H1 (cell line): Measurements from ENCODE around the gene LAMC1. TPM values are rescaled to one million over a fixed set of nuclear protein-coding genes. Genes with fewer than 3 reads are reported as not detected.

Experiments
- CTCF ChIA-PET: fragments of 300-600 bp; sonication (Branson Sonifier 250); formaldehyde crosslinking; loops from one replicate; lab custom pipeline; 2021; ENCODE audit not compliant: partially characterized antibody; lab: Charles Lee
- POLR2A ChIA-PET: fragments of 300-600 bp; sonication (Branson Sonifier 250); formaldehyde crosslinking; loops from one replicate; lab custom pipeline; 2021; ENCODE audit warnings: inconsistent platforms; ENCODE audit not compliant: partially characterized antibody; lab: Charles Lee
- DNase-seq, 2 experiments: peaks; one replicate each; pipeline versions ENCODE4 v3.0.0 to v3.0.0-alpha.2; 2010 to 2022; ENCODE audit warnings: low spot score in 2 of 2, low read depth in 1 of 2, mixed read lengths in 1 of 2
- FAIRE-seq: peaks from 2 replicates; lab custom pipeline; 2011; peaks lifted over from hg19 to GRCh38; lab: Jason Lieb, UNC
- H2AFZ ChIP-seq: 2 replicates; pipeline ENCODE4 v1.8.1; 2012; ENCODE audit warnings: low read length, inconsistent platforms
- H2AK5ac ChIP-seq: 2 replicates; pipeline ENCODE4 v1.6.1; 2013; ENCODE audit warnings: low read depth, low read length
- H2BK120ac ChIP-seq: replicated peaks from 2 replicates; pipeline ENCODE3; 2013; ENCODE audit warnings: low read depth, low read length, inconsistent platforms
- H2BK12ac ChIP-seq: 2 replicates; pipeline ENCODE4 v1.6.1; 2013; ENCODE audit warnings: low read depth, low read length
- H2BK15ac ChIP-seq: 2 replicates; pipeline ENCODE4 v1.6.1; 2013; ENCODE audit warnings: low read length
- H2BK20ac ChIP-seq: 2 replicates; pipeline ENCODE4 v1.6.1; 2013; ENCODE audit warnings: low read length
- H2BK5ac ChIP-seq: 2 replicates; pipeline ENCODE4 v1.6.1; 2013; ENCODE audit warnings: low read depth, low read length
- H3K14ac ChIP-seq: 2 replicates; pipeline ENCODE4 v1.6.1; 2013; ENCODE audit warnings: inconsistent platforms; ENCODE audit not compliant: insufficient read length
- H3K18ac ChIP-seq: 2 replicates; pipeline ENCODE4 v1.6.1; 2013; ENCODE audit warnings: low read length; ENCODE audit errors: extremely low read depth
- H3K23ac ChIP-seq: 2 replicates; pipeline ENCODE4 v1.6.1; 2013; ENCODE audit warnings: inconsistent platforms; ENCODE audit not compliant: insufficient read length
- H3K23me2 ChIP-seq: 2 replicates; pipeline ENCODE4 v1.6.1; 2013; ENCODE audit warnings: low read depth, low read length
- H3K27ac ChIP-seq: 2 replicates; pipeline ENCODE4 v1.6.1; 2011; ENCODE audit warnings: low read depth, low read length, inconsistent platforms
- H3K27me3 ChIP-seq, 4 experiments: replicated peaks in 1 of 4; 1 replicate in 1 of 4; 2 replicates in 3 of 4; pipeline versions ENCODE4 v1.6.1 to v1.8.1; 2011 to 2013; ENCODE audit warnings: low read length in 3 of 4, mild to moderate bottlenecking in 3 of 4, inconsistent platforms in 2 of 4, mixed read lengths in 2 of 4, moderate library complexity in 1 of 4; ENCODE audit not compliant: control insufficient read depth in 3 of 4, insufficient read depth in 3 of 4; ENCODE audit errors: extremely low read depth in 1 of 4
- H3K36me3 ChIP-seq, 4 experiments: 2 replicates each; pipeline versions ENCODE4 v1.6.1 to v1.8.1; 2011 to 2013; ENCODE audit warnings: mild to moderate bottlenecking in 4 of 4, low read length in 3 of 4, moderate library complexity in 2 of 4, control low read depth in 1 of 4, inconsistent platforms in 1 of 4; ENCODE audit not compliant: insufficient read depth in 4 of 4, control insufficient read depth in 2 of 4
- H3K4ac ChIP-seq: replicated peaks from 2 replicates; pipeline ENCODE3; 2013; ENCODE audit warnings: low read length, low read depth, mixed read lengths, inconsistent platforms; ENCODE audit not compliant: insufficient read length
- H3K4me1 ChIP-seq, 4 experiments: replicated peaks in 1 of 4; 1 replicate in 1 of 4; 2 replicates in 3 of 4; pipeline versions ENCODE4 v1.6.1 to v1.8.1; 2011 to 2013; ENCODE audit warnings: low read length in 3 of 4, inconsistent platforms in 2 of 4, mixed read lengths in 1 of 4; ENCODE audit not compliant: insufficient read depth in 4 of 4, control insufficient read depth in 3 of 4
- H3K4me2 ChIP-seq, 2 experiments: 2 replicates each; pipeline versions ENCODE4 v1.6.1 to v1.8.1; 2011 to 2013; ENCODE audit warnings: low read depth in 2 of 2, low read length in 2 of 2, control low read depth in 1 of 2, inconsistent platforms in 1 of 2, mild to moderate bottlenecking in 1 of 2; ENCODE audit not compliant: insufficient read depth in 1 of 2
- H3K4me3 ChIP-seq, 4 experiments: fragments of 200-600, 300-600 bp in 1 of 4; sonication (generic), shearing (Covaris generic), sonication (Bioruptor Twin) in 1 of 4; 2 replicates each; pipeline versions ENCODE4 v1.5.1 to v1.8.1; 2011 to 2016; ENCODE audit warnings: low read length in 4 of 4, low read depth in 3 of 4, control low read depth in 2 of 4, inconsistent platforms in 2 of 4, mild to moderate bottlenecking in 2 of 4, mixed read lengths in 1 of 4, moderate library complexity in 1 of 4; ENCODE audit not compliant: insufficient read depth in 2 of 4; ENCODE audit errors: extremely low read depth in 1 of 4
- H3K56ac ChIP-seq: replicated peaks from 2 replicates; pipeline ENCODE3; 2013; ENCODE audit warnings: low read depth, mild to moderate bottlenecking, mixed read lengths, low read length, inconsistent platforms; ENCODE audit not compliant: insufficient read length
- H3K79me1 ChIP-seq: 2 replicates; pipeline ENCODE4 v1.6.1; 2013; ENCODE audit warnings: low read depth, low read length, control low read depth
- H3K79me2 ChIP-seq, 2 experiments: 2 replicates each; pipeline versions ENCODE4 v1.6.1 to v1.8.1; 2012 to 2013; ENCODE audit warnings: low read length in 2 of 2, mild to moderate bottlenecking in 2 of 2, inconsistent platforms in 1 of 2; ENCODE audit not compliant: insufficient read depth in 2 of 2, control insufficient read depth in 1 of 2
- H3K9ac ChIP-seq, 4 experiments: replicated peaks in 1 of 4; 1 replicate in 1 of 4; 2 replicates in 3 of 4; pipeline versions ENCODE4 v1.6.1 to v1.8.1; 2011 to 2013; ENCODE audit warnings: low read depth in 3 of 4, low read length in 3 of 4, control low read depth in 2 of 4, mild to moderate bottlenecking in 2 of 4, moderate library complexity in 2 of 4, inconsistent platforms in 1 of 4; ENCODE audit errors: extremely low read depth in 1 of 4
- H3K9me3 ChIP-seq, 2 experiments: 2 replicates each; pipeline versions ENCODE4 v1.6.1 to v1.8.1; 2012 to 2013; ENCODE audit warnings: mild to moderate bottlenecking in 2 of 2, moderate library complexity in 2 of 2, control low read depth in 1 of 2, inconsistent platforms in 1 of 2, low read depth in 1 of 2, low read length in 1 of 2, mixed read lengths in 1 of 2; ENCODE audit not compliant: insufficient read depth in 2 of 2
- H4K20me1 ChIP-seq, 2 experiments: replicated peaks in 1 of 2; 2 replicates each; pipeline versions ENCODE3 to v1.8.1; 2011 to 2013; ENCODE audit warnings: inconsistent platforms in 2 of 2, low read length in 2 of 2, mild to moderate bottlenecking in 1 of 2; ENCODE audit not compliant: insufficient read depth in 2 of 2, control insufficient read depth in 1 of 2
- H4K5ac ChIP-seq: 2 replicates; pipeline ENCODE4 v1.6.1; 2013; ENCODE audit warnings: low read length, low read depth, mixed read lengths, inconsistent platforms; ENCODE audit not compliant: insufficient read length
- H4K8ac ChIP-seq: 2 replicates; pipeline ENCODE4 v1.8.0; 2013; ENCODE audit warnings: mild to moderate bottlenecking, moderate library complexity, low read length, inconsistent platforms; ENCODE audit not compliant: insufficient read depth; ENCODE audit errors: extremely low read depth
- H4K91ac ChIP-seq: replicated peaks from 2 replicates; pipeline ENCODE3; 2013; ENCODE audit warnings: low read length, mixed read lengths, inconsistent platforms; ENCODE audit not compliant: insufficient read length
- CREB1 ChIP-seq: IDR thresholded peaks from 2 replicates; pipeline ENCODE4 v1.6.1; 2012; ENCODE audit warnings: inconsistent platforms
- CTCF ChIP-seq, 3 experiments: IDR thresholded peaks; 1 replicate in 2 of 3; 2 replicates in 1 of 3; pipeline versions ENCODE4 v1.5.1 to v1.6.1; 2011; ENCODE audit warnings: low read length in 3 of 3, mild to moderate bottlenecking in 3 of 3, inconsistent platforms in 2 of 3, low read depth in 1 of 3, moderate library complexity in 1 of 3; ENCODE audit not compliant: insufficient read depth in 1 of 3; ENCODE audit errors: control extremely low read depth in 1 of 3
- HDAC2 ChIP-seq, 2 experiments: fragments of 300-600 bp in 1 of 2; sonication (generic) in 1 of 2; IDR thresholded peaks; 2 replicates each; pipeline ENCODE4 v1.6.1; 2011 to 2012; ENCODE audit warnings: low read depth in 2 of 2, low read length in 2 of 2, mild to moderate bottlenecking in 2 of 2, moderate library complexity in 2 of 2, borderline replicate concordance in 1 of 2, inconsistent platforms in 1 of 2
- RBBP5 ChIP-seq: IDR thresholded peaks from 2 replicates; pipeline ENCODE4 v1.7.1; 2012; ENCODE audit warnings: low read depth, mild to moderate bottlenecking, inconsistent platforms, low read length, moderate library complexity, borderline replicate concordance
- RNF2 ChIP-seq: fragments of 200-900, 300-1000 bp; sonication (generic); IDR thresholded peaks from 2 replicates; pipeline ENCODE4 v1.7.1; 2016; ENCODE audit warnings: borderline replicate concordance, low read depth, mild to moderate bottlenecking, antibody characterized with exemption, low read length; ENCODE audit not compliant: poor library complexity, severe bottlenecking; ENCODE audit errors: missing control alignments
- SAP30 ChIP-seq: fragments of 300-600 bp; sonication (generic); IDR thresholded peaks from 2 replicates; pipeline ENCODE4 v1.7.1; 2012; ENCODE audit warnings: low read length, moderate library complexity, mild to moderate bottlenecking, inconsistent platforms; ENCODE audit not compliant: insufficient read depth, insufficient replicate concordance
- SUZ12 ChIP-seq: fragments of 200-600 bp; sonication (generic); IDR thresholded peaks from 2 replicates; pipeline ENCODE4 v1.6.1; 2012; ENCODE audit warnings: mild to moderate bottlenecking, inconsistent platforms, low read length, moderate library complexity, mixed read lengths
- WGBS, 2 experiments: shearing (Covaris generic) in 1 of 2; methylation state at CpG; one replicate each; pipeline versions ENCODE4 v1.1.6 to v1.1.7; 2013 to 2015; ENCODE audit warnings: low lambda C conversion rate in 2 of 2, mixed read lengths in 2 of 2, inconsistent platforms in 1 of 2, low coverage in 1 of 2, missing lambda C conversion rate in 1 of 2; ENCODE audit not compliant: insufficient replicate concordance in 2 of 2, insufficient coverage in 1 of 2, insufficient read length in 1 of 2; ENCODE audit errors: extremely low coverage in 1 of 2, missing lambda C conversion rate in 1 of 2; 5-methylcytosine and 5-hydroxymethylcytosine counted together
- polyA plus RNA-seq, 7 experiments: library from polyadenylated mRNA; depleted of rRNA in 3 of 7; stranded (reverse) in 5 of 7; unstranded in 2 of 7; fragments of >200 nt in 5 of 7; fragments of 200-250 nt in 2 of 7; gene quantifications; 1 replicate in 5 of 7; 2 replicates in 1 of 7; 4 replicates in 1 of 7; pipeline versions ENCODE4 v1.2.1 to v1.2.3, GENCODE V29; 2011 to 2013; ENCODE audit warnings: missing spikeins in 2 of 7, mixed read lengths in 2 of 7
- total RNA-seq: library from RNA; stranded (reverse); fragmentation: NEBNext Ultra II Directional; extraction: Animal tissue kit (Norgen Biotek cat#: 25700); gene quantifications from 2 replicates; pipeline ENCODE4 v1.2.1, GENCODE V29; 2021

The LAMC1 gene
- total and polyA plus RNA-seq, 2 of the 8 experiments (the other 6 are each of a cell fraction or from before 2014, with no cell fraction given): 47.6 to 90.3 TPM

DNA sequence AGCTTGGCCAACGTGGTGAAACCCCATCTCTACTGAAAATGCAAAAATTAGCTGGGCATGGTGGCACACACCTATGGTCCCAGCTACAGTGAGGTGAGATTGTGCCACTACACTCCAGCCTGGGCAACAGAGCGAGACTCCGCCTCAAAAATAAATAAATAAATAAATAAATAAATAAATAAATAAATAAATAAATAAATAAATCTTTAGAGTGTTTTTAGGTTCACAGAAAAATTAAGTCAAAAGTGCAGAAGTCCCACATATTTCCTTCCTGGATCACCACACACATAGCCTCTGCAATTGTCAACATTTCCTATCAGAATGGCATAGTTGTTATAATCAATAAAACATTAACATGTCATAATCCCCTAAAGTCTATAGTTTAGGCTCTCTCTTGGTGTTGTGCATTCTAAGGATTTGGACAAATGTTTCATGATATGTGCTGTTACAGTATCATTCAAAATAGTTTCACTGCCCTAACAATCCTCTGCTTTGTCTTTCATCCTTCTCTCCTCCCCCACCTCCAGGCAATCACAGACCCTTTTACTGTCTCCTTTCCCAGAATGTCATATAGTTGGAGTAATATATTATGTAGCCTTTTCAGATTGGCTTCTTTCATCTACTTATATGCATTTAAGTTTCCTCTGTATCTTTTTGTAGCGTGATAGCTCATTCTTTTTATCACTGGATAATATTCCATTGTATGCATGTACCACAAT, 58.3 kb downstream of the LAMC1 start:
- Histone ChIP-seq H2BK5ac (no peak overlapping the region), H2BK15ac (no peak overlapping the region), H3K4me3 (no peak overlapping the region), H3K23ac (no peak overlapping the region), H2BK120ac (no peak overlapping the region), H3K23me2 (no peaks in the 10 kb centered on the region), H3K79me2 (peaks cover 0 to 49% of the 10 kb centered on the region in 2 experiments; a peak in 2 of 4 replicates), H2BK12ac (no peak overlapping the region), H4K5ac (no peak overlapping the region), H2BK20ac (no peak overlapping the region), H3K36me3 (no peaks in the 10 kb centered on the region), H3K18ac (no peak overlapping the region), H3K4me1 (peaks cover 0 to 7% (median 3%) of the 10 kb centered on the region in 4 experiments; a peak in 4 of 7 replicates), H3K27ac (no peak overlapping the region), H3K4me2 (no peak overlapping the region), H3K9me3 (no peaks in the 10 kb centered on the region), H2AFZ (no peak overlapping the region), H4K8ac (no peak overlapping the region), H3K4ac (no peak overlapping the region), H3K9ac (no peak overlapping the region), H4K20me1 (no peaks in the 10 kb centered on the region), H3K14ac (no peak overlapping the region), H3K27me3 (no peaks in the 10 kb centered on the region), H2AK5ac (no peak overlapping the region), H4K91ac (no peak overlapping the region), H3K79me1 (peaks cover 2% of the 10 kb centered on the region; the same call in 1 of the 2 replicates), H3K56ac (no peak overlapping the region)
- CTCF ChIA-PET: interaction anchor here (0.5 kb wide), 1 partner anchor 1011 kb away, joined by 3 read pairs; no protein-coding TSS in a partner anchor
- WGBS, 2 experiments: 95% methylated on average over 4 of the region's 4 CpGs; no CpG with 5 or more reads in 1 of the 2 experiments
- no peak for FAIRE-seq
- DNase-seq: no peak
- POLR2A ChIA-PET: no interaction called here
- no peak for TF ChIP-seq SAP30
- no peak for TF ChIP-seq CTCF (IDR thresholded peaks at IDR 0.05; ENCODE audit: control extremely low read depth in 1 of 3, insufficient read depth in 1 of 3, low read depth in 1 of 3, low read length in 3 of 3)
- TF ChIP-seq CREB1: no peak
- no peak for TF ChIP-seq SUZ12
- TF ChIP-seq HDAC2 (IDR thresholded peaks at IDR 0.05; ENCODE audit: borderline replicate concordance in 1 of 2, low read depth in 2 of 2, low read length in 2 of 2): no peak
- TF ChIP-seq RBBP5: no peak
- TF ChIP-seq RNF2: no peak
